SH-SY5Y (cell line): Measurements from ENCODE around the gene LRRC17.

Experiments
- GATA2 ChIP-seq: IDR thresholded peaks from 2 replicates; pipeline ENCODE4 v1.6.1; 2011; ENCODE audit warnings: mild to moderate bottlenecking, low read depth, low read length
- GATA3 ChIP-seq: IDR thresholded peaks from 2 replicates; pipeline ENCODE4 v1.6.1; 2011; ENCODE audit warnings: low read depth, mild to moderate bottlenecking, low read length, moderate library complexity

DNA sequence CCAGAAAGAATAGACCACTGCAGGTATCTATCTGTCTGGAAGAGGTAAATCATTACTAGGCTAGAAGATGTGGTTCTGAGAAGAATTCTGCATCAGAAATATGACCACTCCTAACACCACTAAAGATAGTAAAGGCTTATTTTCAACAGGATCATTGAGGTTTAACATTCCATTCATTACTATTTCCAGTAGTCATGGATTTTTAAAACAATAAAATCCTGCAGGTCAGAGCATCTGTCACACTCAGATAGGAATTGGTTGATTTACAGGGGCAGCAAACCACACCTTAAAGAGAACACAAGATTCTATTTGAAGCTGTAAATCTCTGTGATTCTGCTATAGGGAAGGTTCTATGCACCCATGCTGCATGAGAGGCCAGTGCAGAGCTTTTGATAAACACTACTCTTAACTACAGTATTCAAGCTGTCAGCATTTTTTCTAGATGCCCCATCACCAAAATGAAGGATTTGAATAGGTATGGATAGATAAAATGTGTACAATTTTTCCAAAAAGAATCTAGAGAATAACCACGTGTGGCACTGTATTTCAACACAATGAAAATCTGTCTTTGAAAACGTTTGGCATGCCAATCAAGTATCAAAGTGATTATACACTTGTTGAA lies 14.6 kb downstream of the LRRC17 start:
- TF ChIP-seq GATA2: no peak
- no peak for TF ChIP-seq GATA3
